AG04450 (cell line): ENCODE measurements around the gene SLC16A13. TPM values are rescaled to one million over a fixed set of nuclear protein-coding genes. Genes with fewer than 3 reads are reported as not detected.
A peak's percentile ranks its signal among the peaks of the same experiment; 100 is the strongest.

Experiments
- CTCF ChIA-PET: fragments of 300-600, 350-600 bp; formaldehyde crosslinking; extraction: SDS; loops from one replicate; lab custom pipeline; 2022; ENCODE audit warnings: antibody characterized with exemption, inconsistent platforms; lab: Charles Lee
- POLR2A ChIA-PET: fragments of 350-600 bp; formaldehyde crosslinking; extraction: SDS; loops from one replicate; lab custom pipeline; 2021; ENCODE audit warnings: antibody characterized with exemption, inconsistent platforms; lab: Yijun Ruan, JAX
- DNase-seq: peaks from one replicate; pipeline ENCODE4 v3.0.0-alpha.2; 2011; ENCODE audit warnings: low read depth, low spot score
- H3K27ac ChIP-seq: one replicate; pipeline ENCODE4 v1.5.1; 2012; ENCODE audit warnings: low read depth, low read length, control low read depth
- H3K27me3 ChIP-seq: one replicate; pipeline ENCODE4 v1.6.0; 2012; ENCODE audit warnings: low read length; ENCODE audit not compliant: control insufficient read depth, insufficient read depth
- H3K4me3 ChIP-seq: 2 replicates; pipeline ENCODE4 v1.5.1; 2011; ENCODE audit warnings: mild to moderate bottlenecking, low read depth, low read length, control low read depth
- H3K9me3 ChIP-seq: 2 replicates; pipeline ENCODE4 v1.5.1; 2012; ENCODE audit warnings: low read length; ENCODE audit not compliant: control insufficient read depth, insufficient read depth
- polyA plus RNA-seq: library from polyadenylated mRNA; depleted of rRNA; stranded (reverse); fragments of >200 nt; gene quantifications from 2 replicates; pipeline ENCODE4 v1.2.3, GENCODE V29; 2011
- TF ChIP-seq, protein P1 (sequence below): IDR thresholded peaks from 2 replicates; pipeline ENCODE4 v1.5.1; 2011; ENCODE audit warnings: low read depth, low read length, control low read depth, inconsistent platforms

The SLC16A13 gene
- polyA plus RNA-seq, 1 experiment, result 1.7 TPM

DNA sequence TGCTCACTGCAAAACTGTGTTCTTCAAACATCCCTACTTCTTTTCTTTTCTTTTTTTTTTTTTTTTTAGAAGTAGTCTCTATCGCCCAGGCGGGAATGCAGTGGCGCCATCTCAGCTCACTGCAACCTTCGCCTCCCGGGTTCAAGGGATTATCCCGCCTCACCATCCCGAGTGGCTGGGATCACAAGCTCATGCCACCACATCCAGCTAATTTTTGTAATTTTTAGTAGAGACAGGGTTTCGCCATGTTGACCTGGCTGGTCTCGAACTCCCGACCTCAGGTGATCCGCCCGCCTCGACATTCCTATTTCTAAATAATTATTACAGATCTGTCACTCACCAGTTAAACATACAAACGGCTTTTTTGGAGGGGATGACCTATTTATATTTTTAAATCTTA lies 24.4 kb upstream of the SLC16A13 start:
- no peaks in the 10 kb centered on the region for H3K27me3 ChIP-seq
- POLR2A ChIA-PET, result no interaction called here
- H3K27ac ChIP-seq, result no peak overlapping the region
- CTCF ChIA-PET, result interaction anchor here (2.6 to 3.8 kb wide), 3 partner anchors 10 to 100 kb away, joined by 17 to 25 read pairs (median 18); no protein-coding TSS in a partner anchor
- DNase-seq, result no peak
- peak overlapping the region; percentile 97 for H3K4me3 ChIP-seq
- TF ChIP-seq, protein P1, sequence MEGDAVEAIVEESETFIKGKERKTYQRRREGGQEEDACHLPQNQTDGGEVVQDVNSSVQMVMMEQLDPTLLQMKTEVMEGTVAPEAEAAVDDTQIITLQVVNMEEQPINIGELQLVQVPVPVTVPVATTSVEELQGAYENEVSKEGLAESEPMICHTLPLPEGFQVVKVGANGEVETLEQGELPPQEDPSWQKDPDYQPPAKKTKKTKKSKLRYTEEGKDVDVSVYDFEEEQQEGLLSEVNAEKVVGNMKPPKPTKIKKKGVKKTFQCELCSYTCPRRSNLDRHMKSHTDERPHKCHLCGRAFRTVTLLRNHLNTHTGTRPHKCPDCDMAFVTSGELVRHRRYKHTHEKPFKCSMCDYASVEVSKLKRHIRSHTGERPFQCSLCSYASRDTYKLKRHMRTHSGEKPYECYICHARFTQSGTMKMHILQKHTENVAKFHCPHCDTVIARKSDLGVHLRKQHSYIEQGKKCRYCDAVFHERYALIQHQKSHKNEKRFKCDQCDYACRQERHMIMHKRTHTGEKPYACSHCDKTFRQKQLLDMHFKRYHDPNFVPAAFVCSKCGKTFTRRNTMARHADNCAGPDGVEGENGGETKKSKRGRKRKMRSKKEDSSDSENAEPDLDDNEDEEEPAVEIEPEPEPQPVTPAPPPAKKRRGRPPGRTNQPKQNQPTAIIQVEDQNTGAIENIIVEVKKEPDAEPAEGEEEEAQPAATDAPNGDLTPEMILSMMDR, result no peak
- peaks cover 7% of the 10 kb centered on the region; the same call in 1 of the 2 replicates for H3K9me3 ChIP-seq

DNA sequence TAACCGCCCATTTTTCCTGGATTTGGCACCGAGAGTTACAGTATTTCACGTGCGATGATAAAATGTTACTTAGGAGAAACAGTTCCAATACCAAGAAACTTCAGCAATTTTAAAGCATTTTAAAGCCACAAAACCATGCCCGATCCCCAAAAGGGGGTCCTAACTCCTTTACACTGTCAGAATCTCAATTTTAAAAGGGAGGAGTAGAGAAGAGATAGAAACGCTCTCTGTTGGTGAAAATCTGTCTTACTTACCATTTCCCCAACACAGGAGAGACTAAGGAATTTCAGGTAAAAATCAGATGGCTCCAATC lies 23.9 kb upstream of the SLC16A13 start:
- TF ChIP-seq, protein P1, result no peak

DNA sequence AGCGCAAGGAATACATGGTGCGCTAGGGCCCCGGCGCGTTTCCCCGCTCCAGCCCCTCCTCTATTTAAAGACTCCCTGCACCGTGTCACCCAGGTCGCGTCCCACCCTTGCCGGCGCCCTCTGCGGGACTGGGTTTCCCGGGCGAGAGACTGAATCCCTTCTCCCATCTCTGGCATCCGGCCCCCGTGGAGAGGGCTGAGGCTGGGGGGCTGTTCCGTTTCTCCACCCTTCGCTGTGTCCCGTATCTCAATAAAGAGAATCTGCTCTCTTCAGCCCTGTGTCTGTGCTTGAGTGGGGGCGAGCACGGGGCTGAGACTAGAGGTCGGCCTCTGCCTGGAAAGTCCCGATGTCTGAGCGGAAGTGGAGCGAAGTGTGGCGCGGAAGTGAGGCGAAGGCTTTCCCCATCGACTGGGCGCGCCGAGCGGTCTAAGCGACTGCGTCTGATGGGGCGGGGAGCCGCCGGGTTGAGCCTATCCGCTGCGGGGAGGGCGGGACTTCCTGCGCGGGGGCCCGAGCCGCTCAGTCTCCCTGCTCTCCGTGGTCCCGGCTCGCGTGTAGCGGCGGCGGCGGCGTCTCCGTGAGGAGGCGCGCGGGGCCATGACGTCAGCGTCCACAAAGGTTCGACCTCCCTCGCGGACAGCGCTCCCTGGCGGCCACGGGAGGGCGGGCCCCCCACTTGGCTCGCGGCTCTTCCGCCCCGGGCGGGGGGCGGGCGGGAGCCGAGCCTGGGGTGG lies 21.4 kb upstream of the SLC16A13 start:
- TF ChIP-seq, protein P1, result peak; percentile 56
- Histone ChIP-seq H3K27ac (peak overlapping the region; percentile 99), H3K27me3 (no peaks in the 10 kb centered on the region), H3K9me3 (peaks cover 4% of the 10 kb centered on the region; the same call in 1 of the 2 replicates), H3K4me3 (peak overlapping the region; percentile 97)
- peak; percentile 93 for DNase-seq
- POLR2A ChIA-PET, result interaction anchor here (1.0 kb wide), 1 partner anchor 10 kb away, joined by 3 read pairs; no protein-coding TSS in a partner anchor
- CTCF ChIA-PET, result interaction anchor here (0.5 to 1.3 kb wide), 6 partner anchors 10 to 1643 kb away, joined by 3 to 9 read pairs (median 4); no protein-coding TSS in a partner anchor

More for the DNA sequence above, 23.9 kb upstream of the SLC16A13 start:
- DNase-seq, result no peak
- H3K27me3 ChIP-seq, result no peaks in the 10 kb centered on the region
- H3K9me3 ChIP-seq, result peaks cover 7% of the 10 kb centered on the region; the same call in 1 of the 2 replicates
- CTCF ChIA-PET, result interaction anchor here (0.8 to 3.8 kb wide), 4 partner anchors 10 to 101 kb away, joined by 3 to 25 read pairs (median 12); no protein-coding TSS in a partner anchor
- H3K4me3 ChIP-seq, result peak overlapping the region; percentile 97
- POLR2A ChIA-PET, result interaction anchor here (0.9 kb wide), 1 partner anchor 16 kb away, joined by 3 read pairs; the partner anchor contains the start of gene ALOX12
- H3K27ac ChIP-seq, result peak overlapping the region; percentile 99

DNA sequence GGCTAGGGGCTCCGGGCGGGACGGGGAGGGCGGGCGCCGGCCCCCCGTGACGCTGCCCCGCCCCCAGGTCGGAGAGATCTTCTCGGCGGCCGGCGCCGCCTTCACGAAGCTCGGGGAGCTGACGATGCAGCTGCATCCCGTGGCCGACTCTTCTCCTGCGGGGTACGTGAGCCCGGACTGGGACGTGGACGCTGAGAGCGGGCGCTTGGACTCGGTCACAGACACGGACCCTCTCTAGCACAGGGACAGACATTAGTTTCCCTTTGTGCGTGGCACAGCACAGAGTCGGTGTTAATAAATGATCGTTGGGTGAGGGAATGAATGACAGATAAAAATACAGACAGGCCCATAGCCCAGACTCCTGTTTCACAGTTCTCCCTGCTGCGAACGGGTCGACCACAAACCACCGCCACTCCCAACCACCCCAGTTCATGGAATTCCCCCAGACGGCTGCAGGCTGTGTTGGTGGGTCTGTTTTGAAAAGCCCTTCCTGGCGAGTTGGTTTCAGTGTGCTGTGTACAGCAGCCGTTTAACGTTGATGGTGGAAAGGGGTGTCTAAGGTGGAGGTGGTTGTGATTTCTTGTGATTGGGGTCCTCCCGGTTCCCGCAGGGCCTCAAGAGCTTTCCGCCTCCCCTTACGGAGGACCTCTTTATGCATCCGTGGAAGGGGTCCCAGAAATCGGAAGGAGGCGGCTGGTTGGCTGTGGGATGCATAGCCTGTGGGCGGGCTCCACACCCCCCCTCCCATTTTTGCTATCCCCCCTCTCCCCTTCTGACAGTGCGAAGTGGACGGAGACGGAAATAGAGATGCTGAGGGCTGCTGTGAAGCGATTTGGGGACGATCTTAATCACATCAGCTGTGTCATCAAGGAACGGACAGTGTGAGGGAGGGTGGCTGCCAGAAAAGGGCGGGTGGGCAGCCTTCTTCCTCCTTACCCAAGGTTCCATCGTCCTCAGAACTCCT lies 20.5 kb upstream of the SLC16A13 start:
- TF ChIP-seq, protein P1, result no peak
- no peaks in the 10 kb centered on the region for H3K27me3 ChIP-seq
- DNase-seq, result no peak
- peak overlapping the region; percentile 83 for H3K4me3 ChIP-seq
- H3K27ac ChIP-seq, result peak overlapping the region; percentile 97
- peaks cover 4% of the 10 kb centered on the region; the same call in 1 of the 2 replicates for H3K9me3 ChIP-seq
- ChIA-PET POLR2A (interaction anchor here (1.0 kb wide), 1 partner anchor 10 kb away, joined by 3 read pairs; no protein-coding TSS in a partner anchor), CTCF (interaction anchor here (0.5 to 1.5 kb wide), 11 partner anchors 9 to 1642 kb away, joined by 3 to 9 read pairs (median 5); no protein-coding TSS in a partner anchor)
